K562 (cell line): ENCODE results near the gene BRME1. TPM values are rescaled to one million over a fixed set of nuclear protein-coding genes. Genes with fewer than 3 reads are reported as not detected.
A peak's percentile ranks its signal among the peaks of the same experiment; 100 is the strongest.

ENCODE experiments used
- ATAC-seq: fragments of 200-7000 bp; cut with Tn5 transposase; 3 replicates; pipeline ENCODE4 v1.9.1; 2020; ENCODE audit warnings: moderate library complexity
- BruUV-seq: library from RNA; stranded (reverse); fragments of 400-500 nt; replicated peaks from 2 replicates; lab custom pipeline; 2021; lab: Mats Ljungman, UMichigan
- CTCF ChIA-PET: fragments of 300-600 bp; formaldehyde crosslinking; extraction: SDS; loops from one replicate; lab custom pipeline; 2021; ENCODE audit warnings: low intra/inter-chr PET ratio; lab: Yijun Ruan, JAX
- POLR2A ChIA-PET: fragments of 300-600, 350-650 bp; sonication (Branson Sonifier 250); formaldehyde crosslinking; extraction: SDS; loops from one replicate; lab custom pipeline; 2021; ENCODE audit warnings: antibody characterized with exemption, inconsistent platforms; lab: Yijun Ruan, JAX
- DNase-seq, 4 experiments: peaks; one replicate each; pipeline versions ENCODE4 v3.0.0 to v3.0.0-alpha.2; 2011 to 2018; ENCODE audit warnings: low spot score in 3 of 4, mixed read lengths in 3 of 4; ENCODE audit errors: extremely low read depth in 1 of 4
- FAIRE-seq: peaks from 2 replicates; lab custom pipeline; 2011; peaks lifted over from hg19 to GRCh38; lab: Jason Lieb, UNC
- H2AFZ ChIP-seq: 2 replicates; pipeline ENCODE4 v1.6.0; 2011; ENCODE audit warnings: low read depth, low read length, control low read depth, inconsistent platforms
- H3K27ac ChIP-seq: fragments of 200-600 bp; 3 replicates; pipeline ENCODE4 v1.8.0; 2011; ENCODE audit warnings: low read depth, mild to moderate bottlenecking, control low read depth, inconsistent platforms, low read length, moderate library complexity, mixed read lengths; ENCODE audit errors: extremely low read depth
- H3K27me3 ChIP-seq, 2 experiments: fragments of 300-600 bp in 1 of 2; 2 replicates in 1 of 2; 3 replicates in 1 of 2; pipeline versions ENCODE4 v1.6.0 to v1.8.0; 2011; ENCODE audit warnings: inconsistent platforms in 2 of 2, low read length in 2 of 2, mild to moderate bottlenecking in 1 of 2, mixed read lengths in 1 of 2, moderate library complexity in 1 of 2; ENCODE audit not compliant: control insufficient read depth in 2 of 2, insufficient read depth in 2 of 2
- H3K36me3 ChIP-seq: fragments of 300-600 bp; 3 replicates; pipeline ENCODE4 v1.8.0; 2011; ENCODE audit warnings: mild to moderate bottlenecking, low read length, inconsistent platforms; ENCODE audit not compliant: control insufficient read depth, insufficient read depth
- H3K4me1 ChIP-seq, 2 experiments: fragments of 200-600 bp in 1 of 2; replicated peaks in 1 of 2; 2 replicates in 1 of 2; 3 replicates in 1 of 2; pipeline versions ENCODE4 v1.5.1 to v1.8.0; 2011; ENCODE audit warnings: inconsistent platforms in 2 of 2, low read length in 2 of 2, mild to moderate bottlenecking in 1 of 2, mixed read lengths in 1 of 2, moderate library complexity in 1 of 2; ENCODE audit not compliant: control insufficient read depth in 2 of 2, insufficient read depth in 2 of 2
- H3K4me2 ChIP-seq: 2 replicates; pipeline ENCODE4 v1.6.1; 2011; ENCODE audit warnings: low read length, control low read depth, inconsistent platforms, mixed read lengths; ENCODE audit not compliant: insufficient read depth
- H3K4me3 ChIP-seq: fragments of 200-600 bp; sonication (generic), shearing (Covaris generic); 2 replicates; pipeline ENCODE4 v1.5.1; 2016; ENCODE audit warnings: control low read depth, inconsistent platforms
- H3K79me2 ChIP-seq: fragments of 200-600 bp; 3 replicates; pipeline ENCODE4 v1.8.0; 2011; ENCODE audit warnings: low read length, inconsistent platforms; ENCODE audit not compliant: control insufficient read depth, insufficient read depth
- H3K9ac ChIP-seq, 2 experiments: 2 replicates each; pipeline versions ENCODE4 v1.6.0 to v1.6.1; 2011; ENCODE audit warnings: low read depth in 2 of 2, low read length in 2 of 2, control low read depth in 1 of 2, inconsistent platforms in 1 of 2, mild to moderate bottlenecking in 1 of 2, mixed read lengths in 1 of 2; ENCODE audit not compliant: insufficient read depth in 1 of 2
- H3K9me1 ChIP-seq: one replicate; pipeline ENCODE4 v1.6.0; 2011; ENCODE audit warnings: inconsistent platforms, mild to moderate bottlenecking, low read length, moderate library complexity; ENCODE audit not compliant: control insufficient read depth, insufficient read depth
- H3K9me3 ChIP-seq: replicated peaks from 2 replicates; pipeline ENCODE4 v1.5.1; 2011; ENCODE audit warnings: low read depth, low read length, inconsistent platforms; ENCODE audit not compliant: control insufficient read depth, insufficient read depth
- H4K20me1 ChIP-seq: replicated peaks from 2 replicates; pipeline ENCODE4 v1.6.1; 2011; ENCODE audit warnings: low read length, inconsistent platforms, mixed read lengths; ENCODE audit not compliant: control insufficient read depth, insufficient read depth
- ARNT ChIP-seq, 2 experiments: fragments of 450-650 bp; IDR thresholded peaks; 2 replicates each; pipeline ENCODE4 v1.6.1; 2016; ENCODE audit warnings: mild to moderate bottlenecking in 1 of 2
- BDP1 ChIP-seq: IDR thresholded peaks from 3 replicates; pipeline ENCODE4 v1.6.1; 2011; ENCODE audit not compliant: insufficient read length, insufficient read depth
- BRD9 ChIP-seq: fragments of 450-650 bp; IDR thresholded peaks from 2 replicates; pipeline ENCODE4 v1.6.1; 2018; ENCODE audit warnings: low read depth; ENCODE audit not compliant: partially characterized antibody
- CTCF ChIP-seq, 3 experiments: IDR thresholded peaks in 2 of 3; conservative IDR thresholded peaks in 1 of 3; 2 replicates each; pipeline ENCODE4 v1.5.1; 2011 to 2012; ENCODE audit warnings: low read length in 3 of 3, mild to moderate bottlenecking in 3 of 3, control low read depth in 2 of 3, improper control_type of control experiment in 1 of 3, inconsistent platforms in 1 of 3, low read depth in 1 of 3, mixed read lengths in 1 of 3, moderate library complexity in 1 of 3; ENCODE audit not compliant: insufficient read depth in 2 of 3
- GTF2E2 ChIP-seq: fragments of 200-800 bp; sonication (Bioruptor generic); IDR thresholded peaks from 2 replicates; pipeline ENCODE4 v1.6.1; 2016; ENCODE audit warnings: missing genetic modification characterization, missing compliant biosample characterization
- HCFC1 ChIP-seq: IDR thresholded peaks from 2 replicates; pipeline ENCODE4 v1.6.1; 2012; ENCODE audit warnings: low read depth, low read length, improper control_type of control experiment
- HEY1 ChIP-seq: fragments of 250-450 bp; sonication (Bioruptor Pico); IDR thresholded peaks from 2 replicates; pipeline ENCODE4 v1.5.0; 2020; ENCODE audit warnings: mild to moderate bottlenecking, moderate library complexity, borderline replicate concordance
- JUND ChIP-seq, 2 experiments: IDR thresholded peaks; 2 replicates in 1 of 2; 3 replicates in 1 of 2; pipeline ENCODE4 v1.6.1; 2011; ENCODE audit warnings: borderline replicate concordance in 2 of 2, low read depth in 2 of 2, low read length in 2 of 2, improper control_type of control experiment in 1 of 2, missing biosample characterization in 1 of 2, missing genetic modification characterization in 1 of 2, missing genetic modification reagents in 1 of 2
- KAT7 ChIP-seq: sonication (generic); formaldehyde crosslinking; IDR thresholded peaks from 2 replicates; pipeline ENCODE4 v1.8.0; 2022; ENCODE audit warnings: missing genetic modification reagents, mild to moderate bottlenecking, borderline replicate concordance
- NEUROD1 ChIP-seq: fragments of 150-350 bp; IDR thresholded peaks from 2 replicates; pipeline ENCODE4 v1.6.1; 2014; ENCODE audit warnings: borderline replicate concordance, low read length, low read depth; ENCODE audit not compliant: partially characterized antibody
- SIN3A ChIP-seq, 2 experiments: fragments of 150-350 bp in 1 of 2; IDR thresholded peaks; 2 replicates each; pipeline ENCODE4 v1.6.1; 2011 to 2016; ENCODE audit warnings: borderline replicate concordance in 2 of 2, low read depth in 2 of 2, low read length in 2 of 2, mild to moderate bottlenecking in 2 of 2, moderate library complexity in 2 of 2; ENCODE audit not compliant: control insufficient read depth in 1 of 2
- SREBF2 ChIP-seq: sonication (generic); formaldehyde crosslinking; IDR thresholded peaks from 2 replicates; pipeline ENCODE4 v1.4.0; 2020; ENCODE audit warnings: mild to moderate bottlenecking, missing genetic modification reagents
- TARDBP ChIP-seq: fragments of 450-650 bp; IDR thresholded peaks from 2 replicates; pipeline ENCODE4 v1.6.1; 2016
- U2AF1 ChIP-seq: fragments of 200-400 bp; formaldehyde crosslinking; optimal IDR thresholded peaks from 2 replicates; pipeline ENCODE3; 2017; ENCODE audit warnings: mild to moderate bottlenecking, low read depth, low read length, moderate library complexity
- XRCC5 ChIP-seq: fragments of 200-400 bp; formaldehyde crosslinking; IDR thresholded peaks from 2 replicates; pipeline ENCODE4 v1.6.1; 2017; ENCODE audit warnings: low read depth, mild to moderate bottlenecking, low read length
- WGBS: fragments of 100-300 bp; shearing (Covaris generic); methylation state at CpG from one replicate; pipeline ENCODE4 v1.1.6; 2016; ENCODE audit warnings: low coverage, mixed read lengths; ENCODE audit not compliant: insufficient coverage; ENCODE audit errors: missing lambda C conversion rate; 5-methylcytosine and 5-hydroxymethylcytosine counted together
- in situ Hi-C: fragments of 300-500 bp; cut with MboI; formaldehyde crosslinking; loops from 4 replicates; pipeline ENCODE4 v1.15.0; 2018; ENCODE audit warnings: inconsistent platforms, mixed read lengths
- intact Hi-C: fragments of 100-400 bp; cut with micrococcal nuclease; formaldehyde crosslinking; loops from 2 replicates; pipeline ENCODE4 v1.14.2; 2022
- polyA plus RNA-seq, 8 experiments: library from polyadenylated mRNA; depleted of rRNA in 4 of 8; stranded (reverse) in 5 of 8; unstranded in 3 of 8; fragments of >200 nt; fragmentation: Nextera tagmentation in 2 of 8; fragmentation: Illumina TruSeq in 1 of 8; extraction: Ambion mirVana in 2 of 8; extraction: Trizol in 1 of 8; gene quantifications; 2 replicates each; pipeline versions ENCODE4 v1.2.1 to v1.2.3, GENCODE V29; 2011 to 2014; ENCODE audit warnings: inconsistent platforms in 1 of 8, missing spikeins in 1 of 8
- total RNA-seq, 7 experiments: library from RNA; depleted of rRNA in 6 of 7; stranded (reverse); fragments of >200 nt in 6 of 7; fragmentation: Illumina TruSeq in 2 of 7; extraction: Trizol in 2 of 7; gene quantifications; 2 replicates each; pipeline versions ENCODE4 v1.2.1 to v1.2.3, GENCODE V29; 2011 to 2021; ENCODE audit warnings: low replicate concordance in 1 of 7

Gene BRME1
- total and polyA plus RNA-seq, 9 of the 15 experiments (the other 6 are each of a cell fraction or from before 2014, with no cell fraction given), result 0.75 to 6.1 (median 3.6) TPM

GRCh38 chr19:13864667-13865570 lies 41.0 kb downstream of the BRME1 start:
- Histone ChIP-seq H3K79me2 (no peaks in the 10 kb centered on the region), H4K20me1 (peaks cover 5% of the 10 kb centered on the region; the same call in 1 of the 2 replicates), H3K27me3 (peaks cover 14 to 25% of the 10 kb centered on the region in 2 experiments; a peak in 4 of 5 replicates), H3K4me2 (no peak overlapping the region), H3K9me1 (no peaks in the 10 kb centered on the region), H3K27ac (no peak overlapping the region), H3K9ac (no peak overlapping the region), H3K4me3 (peak overlapping the region; percentile 11; the same call in 1 of the 2 replicates), H2AFZ (no peak overlapping the region), H3K36me3 (no peaks in the 10 kb centered on the region), H3K9me3 (no peaks in the 10 kb centered on the region; the same call in 1 of the 2 replicates), H3K4me1 (peaks cover 6 to 31% of the 10 kb centered on the region in 2 experiments; a peak in 3 of 5 replicates)
- ATAC-seq (no peak), FAIRE-seq (no peak), DNase-seq (peak in 2 of 4 experiments; percentile 44 to 46)
- intact Hi-C loops, result loop anchor here (5.0 kb wide), 1 partner anchor 38 kb away; no protein-coding TSS in a partner anchor
- WGBS, result 57% methylated on average over 12 of the region's 113 CpGs
- in situ Hi-C loops, result loop anchor here (5.0 kb wide), 2 partner anchors 78 to 258 kb away; no protein-coding TSS in a partner anchor
- no TSS peak for BruUV-seq
- ChIA-PET CTCF (no interaction called here), POLR2A (interaction anchor here (0.7 kb wide), 1 partner anchor 25 kb away, joined by 3 read pairs; no protein-coding TSS in a partner anchor)
- TF ChIP-seq NEUROD1 (no peak), U2AF1 (no peak), SREBF2 (CRISPR knock-in tag) (no peak), CTCF (IDR thresholded peaks at IDR 0.05 in 2 of 3, conservative IDR thresholded peaks at IDR 0.05 in 1 of 3; ENCODE audit: insufficient read depth in 2 of 3, low read depth in 1 of 3, low read length in 3 of 3) (no peak), XRCC5 (no peak), GTF2E2 (tag) (no peak), BRD9 (no peak), ARNT (IDR thresholded peaks at IDR 0.05) (no peak), HCFC1 (no peak), KAT7 (CRISPR knock-in tag) (no peak), SIN3A (IDR thresholded peaks at IDR 0.05; ENCODE audit: borderline replicate concordance in 2 of 2, control insufficient read depth in 1 of 2, low read depth in 2 of 2, low read length in 2 of 2) (no peak), BDP1 (no peak), HEY1 (CRISPR knock-in tag) (no peak), TARDBP (no peak), JUND (IDR thresholded peaks at IDR 0.05; ENCODE audit: borderline replicate concordance, low read depth, low read length) (no peak), JUND (tag; IDR thresholded peaks at IDR 0.05; ENCODE audit: borderline replicate concordance, low read depth, low read length) (no peak)
